Endothelial cell of umbilical vein (primary cell): ENCODE measurements around the gene NSD1. TPM values are rescaled to one million over a fixed set of nuclear protein-coding genes. Genes with fewer than 3 reads are reported as not detected.

Experiments
- BruUV-seq: library from RNA; stranded (reverse); fragments of 400-500 nt; replicated peaks from 2 replicates; lab custom pipeline; 2021; lab: Mats Ljungman, UMichigan
- CTCF ChIA-PET: fragments of 300-600, 350-600 bp; sonication (Branson Sonifier 250); formaldehyde crosslinking; loops from one replicate; lab custom pipeline; 2021; ENCODE audit warnings: antibody characterized with exemption, inconsistent platforms; lab: Charles Lee
- POLR2A ChIA-PET: fragments of 300-600, 350-600 bp; sonication (Branson Sonifier 250); formaldehyde crosslinking; loops from one replicate; lab custom pipeline; 2021; ENCODE audit warnings: antibody characterized with exemption, inconsistent platforms; lab: Charles Lee
- DNase-seq: peaks from one replicate; pipeline ENCODE4 v3.0.0-alpha.2; 2011; ENCODE audit warnings: low read depth, low spot score
- FAIRE-seq: peaks from 2 replicates; lab custom pipeline; 2011; peaks lifted over from hg19 to GRCh38; lab: Jason Lieb, UNC
- H2AFZ ChIP-seq: 2 replicates; pipeline ENCODE4 v1.6.0; 2012; ENCODE audit warnings: low read depth, low read length, control low read depth, inconsistent platforms
- H3K27ac ChIP-seq: 2 replicates; pipeline ENCODE4 v1.5.1; 2011; ENCODE audit warnings: low read depth, mild to moderate bottlenecking, control low read depth, low read length, moderate library complexity; ENCODE audit not compliant: insufficient read depth
- H3K27me3 ChIP-seq, 2 experiments: 2 replicates each; pipeline versions ENCODE4 v1.6.0 to v1.6.1; 2011; ENCODE audit warnings: low read length in 2 of 2, mixed read lengths in 1 of 2; ENCODE audit not compliant: control insufficient read depth in 2 of 2, insufficient read depth in 2 of 2
- H3K36me3 ChIP-seq, 2 experiments: 2 replicates in 1 of 2; 3 replicates in 1 of 2; pipeline ENCODE4 v1.5.1; 2011; ENCODE audit warnings: low read length in 2 of 2, mild to moderate bottlenecking in 1 of 2, moderate library complexity in 1 of 2; ENCODE audit not compliant: control insufficient read depth in 2 of 2, insufficient read depth in 2 of 2; ENCODE audit errors: extremely low read depth in 1 of 2
- H3K4me1 ChIP-seq: 3 replicates; pipeline ENCODE4 v1.5.1; 2011; ENCODE audit warnings: mild to moderate bottlenecking, low read length; ENCODE audit not compliant: control insufficient read depth, insufficient read depth; ENCODE audit errors: extremely low read depth
- H3K4me2 ChIP-seq: 2 replicates; pipeline ENCODE4 v1.6.1; 2011; ENCODE audit warnings: low read length, control low read depth, mixed read lengths; ENCODE audit not compliant: insufficient read depth
- H3K4me3 ChIP-seq, 3 experiments: fragments of 200-600 bp in 1 of 3; sonication (generic), shearing (Covaris generic) in 1 of 3; replicated peaks in 1 of 3; 2 replicates each; pipeline ENCODE4 v1.5.1; 2011 to 2016; ENCODE audit warnings: control low read depth in 3 of 3, low read length in 3 of 3, mild to moderate bottlenecking in 2 of 3, inconsistent platforms in 1 of 3, low read depth in 1 of 3, moderate library complexity in 1 of 3; ENCODE audit not compliant: insufficient read depth in 1 of 3
- H3K79me2 ChIP-seq: 2 replicates; pipeline ENCODE4 v1.6.0; 2012; ENCODE audit warnings: low read length, inconsistent platforms; ENCODE audit not compliant: control insufficient read depth, insufficient read depth
- H3K9ac ChIP-seq: replicated peaks from 2 replicates; pipeline ENCODE3; 2011; ENCODE audit warnings: low read length, control low read depth; ENCODE audit not compliant: insufficient read depth; ENCODE audit errors: extremely low read depth
- H3K9me1 ChIP-seq: replicated peaks from 3 replicates; pipeline ENCODE4 v1.6.0; 2011; ENCODE audit warnings: mild to moderate bottlenecking, low read length; ENCODE audit not compliant: control insufficient read depth, insufficient read depth; ENCODE audit errors: extremely low read depth
- H3K9me3 ChIP-seq: replicated peaks from 2 replicates; pipeline ENCODE4 v1.5.1; 2012; ENCODE audit warnings: low read length, inconsistent platforms; ENCODE audit not compliant: control insufficient read depth, insufficient read depth
- H4K20me1 ChIP-seq: replicated peaks from 2 replicates; pipeline ENCODE3; 2011; ENCODE audit warnings: mild to moderate bottlenecking, low read length; ENCODE audit not compliant: control insufficient read depth, insufficient read depth; ENCODE audit errors: extremely low read depth
- JUN ChIP-seq: IDR thresholded peaks from 2 replicates; pipeline ENCODE4 v1.6.1; 2011; ENCODE audit warnings: borderline replicate concordance, low read depth; ENCODE audit not compliant: insufficient read length, insufficient read depth
- MYC ChIP-seq: IDR thresholded peaks from one replicate; pipeline ENCODE4 v1.6.1; 2011; ENCODE audit warnings: mild to moderate bottlenecking, low read depth, low read length
- POLR2A ChIP-seq: IDR thresholded peaks from 2 replicates; pipeline ENCODE4 v1.6.1; 2012; ENCODE audit warnings: low read depth, mild to moderate bottlenecking, control low read depth, low read length
- POLR2AphosphoS5 ChIP-seq: IDR thresholded peaks from 2 replicates; pipeline ENCODE4 v1.6.1; 2012; ENCODE audit warnings: low read depth, mild to moderate bottlenecking, control low read depth, low read length, moderate library complexity; ENCODE audit not compliant: insufficient read depth
- dilution Hi-C: fragments of 300-500 bp; cut with MboI; formaldehyde crosslinking; loops from one replicate; pipeline ENCODE4 v1.15.0; 2019; ENCODE audit warnings: low sequenced_read_pairs; ENCODE audit not compliant: extremely low pct_ligation_motif_present
- intact Hi-C: fragments of 100-400 bp; cut with micrococcal nuclease; formaldehyde crosslinking; loops from one replicate; pipeline ENCODE4 v1.10.0; 2022
- polyA plus RNA-seq, 4 experiments: library from polyadenylated mRNA; depleted of rRNA in 3 of 4; stranded (reverse) in 3 of 4; unstranded in 1 of 4; fragments of >200 nt; gene quantifications; 2 replicates each; pipeline versions ENCODE4 v1.2.1 to v1.2.3, GENCODE V29; 2011 to 2012; ENCODE audit warnings: missing spikeins in 1 of 4
- total RNA-seq: library from RNA; stranded (reverse); gene quantifications from 2 replicates; pipeline ENCODE4 v1.2.3, GENCODE V29; 2021
- TF ChIP-seq, protein P1 (sequence below), 2 donors: IDR thresholded peaks; 1 replicate in 1 of 2; 2 replicates in 1 of 2; pipeline ENCODE4 v1.5.1; 2011; ENCODE audit warnings: low read length in 2 of 2, mild to moderate bottlenecking in 2 of 2, moderate library complexity in 2 of 2, control low read depth in 1 of 2, inconsistent platforms in 1 of 2, low read depth in 1 of 2; ENCODE audit not compliant: insufficient read depth in 1 of 2; ENCODE audit errors: extremely low read depth in 1 of 2

The NSD1 gene
- total and polyA plus RNA-seq, 2 donors (not counting 3 experiments of a cell fraction or from before 2014, with no cell fraction given) = 14.4 to 90.4 TPM

DNA sequence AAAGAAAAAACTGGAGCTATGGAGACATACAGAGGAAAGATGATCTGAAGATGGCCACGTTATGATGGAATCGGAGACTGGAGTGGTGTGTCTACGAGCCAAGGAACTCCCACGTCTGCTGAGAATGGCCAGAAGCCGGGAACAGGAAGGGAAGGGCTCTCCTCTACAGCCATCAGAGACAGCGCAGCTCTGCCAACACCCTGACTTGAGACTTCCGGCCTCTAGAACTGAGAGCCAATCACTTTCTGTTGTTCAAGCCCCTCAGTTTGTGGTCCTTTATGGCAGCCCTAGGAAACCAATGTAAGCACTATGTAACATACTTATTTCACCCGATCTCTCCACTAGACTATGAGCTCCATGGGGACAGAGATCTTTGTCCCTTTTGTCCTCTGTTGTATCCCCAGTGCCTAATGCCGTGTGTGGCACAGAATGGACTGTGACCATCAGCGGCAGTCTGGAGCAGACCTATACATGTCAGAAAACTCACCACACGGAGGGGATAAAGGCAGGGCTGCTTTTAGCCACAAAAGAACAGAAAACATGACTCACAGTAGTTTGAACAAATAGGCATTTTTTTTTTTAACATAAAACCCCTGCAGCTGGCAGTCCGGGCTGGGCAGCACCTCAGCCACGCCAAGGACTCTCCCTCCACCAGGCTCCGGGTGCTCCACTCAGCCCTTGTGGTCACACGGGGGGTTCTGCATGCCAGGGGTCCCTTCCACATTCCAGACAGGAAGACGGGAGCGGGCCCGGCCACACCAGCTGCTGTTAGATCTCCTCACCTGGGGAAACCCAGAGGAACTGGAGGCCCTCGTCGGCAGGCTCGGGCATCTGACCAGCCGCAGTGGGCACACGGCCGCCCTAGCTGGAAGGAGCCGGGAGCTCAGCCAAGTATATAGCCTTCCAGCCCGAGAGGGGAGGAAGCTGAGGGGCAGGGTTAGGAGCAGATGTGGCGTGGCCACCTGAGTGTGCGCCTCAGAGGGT, 194.3 kb downstream of the NSD1 start:
- TF ChIP-seq JUN (peak; percentile 22), POLR2AphosphoS5 (peak; percentile 27), POLR2A (peak; percentile 50), MYC (no peak)
- TF ChIP-seq, protein P1, sequence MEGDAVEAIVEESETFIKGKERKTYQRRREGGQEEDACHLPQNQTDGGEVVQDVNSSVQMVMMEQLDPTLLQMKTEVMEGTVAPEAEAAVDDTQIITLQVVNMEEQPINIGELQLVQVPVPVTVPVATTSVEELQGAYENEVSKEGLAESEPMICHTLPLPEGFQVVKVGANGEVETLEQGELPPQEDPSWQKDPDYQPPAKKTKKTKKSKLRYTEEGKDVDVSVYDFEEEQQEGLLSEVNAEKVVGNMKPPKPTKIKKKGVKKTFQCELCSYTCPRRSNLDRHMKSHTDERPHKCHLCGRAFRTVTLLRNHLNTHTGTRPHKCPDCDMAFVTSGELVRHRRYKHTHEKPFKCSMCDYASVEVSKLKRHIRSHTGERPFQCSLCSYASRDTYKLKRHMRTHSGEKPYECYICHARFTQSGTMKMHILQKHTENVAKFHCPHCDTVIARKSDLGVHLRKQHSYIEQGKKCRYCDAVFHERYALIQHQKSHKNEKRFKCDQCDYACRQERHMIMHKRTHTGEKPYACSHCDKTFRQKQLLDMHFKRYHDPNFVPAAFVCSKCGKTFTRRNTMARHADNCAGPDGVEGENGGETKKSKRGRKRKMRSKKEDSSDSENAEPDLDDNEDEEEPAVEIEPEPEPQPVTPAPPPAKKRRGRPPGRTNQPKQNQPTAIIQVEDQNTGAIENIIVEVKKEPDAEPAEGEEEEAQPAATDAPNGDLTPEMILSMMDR (IDR thresholded peaks at IDR 0.05; ENCODE audit: extremely low read depth in 1 of 2, insufficient read depth in 1 of 2, low read depth in 1 of 2, low read length in 2 of 2) = no peak
- Histone ChIP-seq H3K9me3 (no peaks in the 10 kb centered on the region), H3K36me3 (peaks cover 0 to 7% of the 10 kb centered on the region in 2 experiments), H2AFZ (peak overlapping the region; percentile 87), H3K4me3 (peak overlapping the region in 1 of 3 experiments; percentile 36), H3K9me1 (no peaks in the 10 kb centered on the region), H3K27me3 (no peaks in the 10 kb centered on the region), H3K4me1 (peaks cover 22% of the 10 kb centered on the region), H4K20me1 (no peaks in the 10 kb centered on the region), H3K27ac (peak overlapping the region; percentile 77), H3K9ac (peak overlapping the region; percentile 60), H3K4me2 (peak overlapping the region; percentile 75), H3K79me2 (no peaks in the 10 kb centered on the region)
- ChIA-PET CTCF (interaction anchor here (0.8 to 2.8 kb wide), 16 partner anchors 8 to 214 kb away, joined by 3 to 29 read pairs (median 4); partner anchors contain the start of gene MXD3), POLR2A (interaction anchor here (0.6 kb wide), 1 partner anchor 181 kb away, joined by 3 read pairs; no protein-coding TSS in a partner anchor)
- BruUV-seq = no TSS peak
- intact Hi-C loops = loop anchor here (1.0 kb wide), 2 partner anchors 23 to 42 kb away; partner anchors contain the start of gene LMAN2
- dilution Hi-C loops = no loop called here
- FAIRE-seq (peak; percentile 97), DNase-seq (peak; percentile 79)
